H1 (cell line): ENCODE results near the gene HEATR9. TPM values are rescaled to one million over a fixed set of nuclear protein-coding genes. Genes with fewer than 3 reads are reported as not detected.

Source experiments
- CTCF ChIA-PET: fragments of 300-600 bp; sonication (Branson Sonifier 250); formaldehyde crosslinking; loops from one replicate; lab custom pipeline; 2021; ENCODE audit not compliant: partially characterized antibody; lab: Charles Lee
- POLR2A ChIA-PET: fragments of 300-600 bp; sonication (Branson Sonifier 250); formaldehyde crosslinking; loops from one replicate; lab custom pipeline; 2021; ENCODE audit warnings: inconsistent platforms; ENCODE audit not compliant: partially characterized antibody; lab: Charles Lee
- DNase-seq, 2 experiments: peaks; one replicate each; pipeline versions ENCODE4 v3.0.0 to v3.0.0-alpha.2; 2010 to 2022; ENCODE audit warnings: low spot score in 2 of 2, low read depth in 1 of 2, mixed read lengths in 1 of 2
- FAIRE-seq: peaks from 2 replicates; lab custom pipeline; 2011; peaks lifted over from hg19 to GRCh38; lab: Jason Lieb, UNC
- H2AFZ ChIP-seq: 2 replicates; pipeline ENCODE4 v1.8.1; 2012; ENCODE audit warnings: low read length, inconsistent platforms
- H2AK5ac ChIP-seq: 2 replicates; pipeline ENCODE4 v1.6.1; 2013; ENCODE audit warnings: low read depth, low read length
- H2BK120ac ChIP-seq: replicated peaks from 2 replicates; pipeline ENCODE3; 2013; ENCODE audit warnings: low read depth, low read length, inconsistent platforms
- H2BK12ac ChIP-seq: 2 replicates; pipeline ENCODE4 v1.6.1; 2013; ENCODE audit warnings: low read depth, low read length
- H2BK15ac ChIP-seq: 2 replicates; pipeline ENCODE4 v1.6.1; 2013; ENCODE audit warnings: low read length
- H2BK20ac ChIP-seq: 2 replicates; pipeline ENCODE4 v1.6.1; 2013; ENCODE audit warnings: low read length
- H2BK5ac ChIP-seq: 2 replicates; pipeline ENCODE4 v1.6.1; 2013; ENCODE audit warnings: low read depth, low read length
- H3K14ac ChIP-seq: 2 replicates; pipeline ENCODE4 v1.6.1; 2013; ENCODE audit warnings: inconsistent platforms; ENCODE audit not compliant: insufficient read length
- H3K18ac ChIP-seq: 2 replicates; pipeline ENCODE4 v1.6.1; 2013; ENCODE audit warnings: low read length; ENCODE audit errors: extremely low read depth
- H3K23ac ChIP-seq: 2 replicates; pipeline ENCODE4 v1.6.1; 2013; ENCODE audit warnings: inconsistent platforms; ENCODE audit not compliant: insufficient read length
- H3K23me2 ChIP-seq: 2 replicates; pipeline ENCODE4 v1.6.1; 2013; ENCODE audit warnings: low read depth, low read length
- H3K27ac ChIP-seq: 2 replicates; pipeline ENCODE4 v1.6.1; 2011; ENCODE audit warnings: low read depth, low read length, inconsistent platforms
- H3K27me3 ChIP-seq, 4 experiments: replicated peaks in 1 of 4; 1 replicate in 1 of 4; 2 replicates in 3 of 4; pipeline versions ENCODE4 v1.6.1 to v1.8.1; 2011 to 2013; ENCODE audit warnings: low read length in 3 of 4, mild to moderate bottlenecking in 3 of 4, inconsistent platforms in 2 of 4, mixed read lengths in 2 of 4, moderate library complexity in 1 of 4; ENCODE audit not compliant: control insufficient read depth in 3 of 4, insufficient read depth in 3 of 4; ENCODE audit errors: extremely low read depth in 1 of 4
- H3K36me3 ChIP-seq, 4 experiments: 2 replicates each; pipeline versions ENCODE4 v1.6.1 to v1.8.1; 2011 to 2013; ENCODE audit warnings: mild to moderate bottlenecking in 4 of 4, low read length in 3 of 4, moderate library complexity in 2 of 4, control low read depth in 1 of 4, inconsistent platforms in 1 of 4; ENCODE audit not compliant: insufficient read depth in 4 of 4, control insufficient read depth in 2 of 4
- H3K4ac ChIP-seq: replicated peaks from 2 replicates; pipeline ENCODE3; 2013; ENCODE audit warnings: low read length, low read depth, mixed read lengths, inconsistent platforms; ENCODE audit not compliant: insufficient read length
- H3K4me1 ChIP-seq, 4 experiments: replicated peaks in 1 of 4; 1 replicate in 1 of 4; 2 replicates in 3 of 4; pipeline versions ENCODE4 v1.6.1 to v1.8.1; 2011 to 2013; ENCODE audit warnings: low read length in 3 of 4, inconsistent platforms in 2 of 4, mixed read lengths in 1 of 4; ENCODE audit not compliant: insufficient read depth in 4 of 4, control insufficient read depth in 3 of 4
- H3K4me2 ChIP-seq, 2 experiments: 2 replicates each; pipeline versions ENCODE4 v1.6.1 to v1.8.1; 2011 to 2013; ENCODE audit warnings: low read depth in 2 of 2, low read length in 2 of 2, control low read depth in 1 of 2, inconsistent platforms in 1 of 2, mild to moderate bottlenecking in 1 of 2; ENCODE audit not compliant: insufficient read depth in 1 of 2
- H3K4me3 ChIP-seq, 4 experiments: fragments of 200-600, 300-600 bp in 1 of 4; sonication (generic), shearing (Covaris generic), sonication (Bioruptor Twin) in 1 of 4; 2 replicates each; pipeline versions ENCODE4 v1.5.1 to v1.8.1; 2011 to 2016; ENCODE audit warnings: low read length in 4 of 4, low read depth in 3 of 4, control low read depth in 2 of 4, inconsistent platforms in 2 of 4, mild to moderate bottlenecking in 2 of 4, mixed read lengths in 1 of 4, moderate library complexity in 1 of 4; ENCODE audit not compliant: insufficient read depth in 2 of 4; ENCODE audit errors: extremely low read depth in 1 of 4
- H3K56ac ChIP-seq: replicated peaks from 2 replicates; pipeline ENCODE3; 2013; ENCODE audit warnings: low read depth, mild to moderate bottlenecking, mixed read lengths, low read length, inconsistent platforms; ENCODE audit not compliant: insufficient read length
- H3K79me1 ChIP-seq: 2 replicates; pipeline ENCODE4 v1.6.1; 2013; ENCODE audit warnings: low read depth, low read length, control low read depth
- H3K79me2 ChIP-seq, 2 experiments: 2 replicates each; pipeline versions ENCODE4 v1.6.1 to v1.8.1; 2012 to 2013; ENCODE audit warnings: low read length in 2 of 2, mild to moderate bottlenecking in 2 of 2, inconsistent platforms in 1 of 2; ENCODE audit not compliant: insufficient read depth in 2 of 2, control insufficient read depth in 1 of 2
- H3K9ac ChIP-seq, 4 experiments: replicated peaks in 1 of 4; 1 replicate in 1 of 4; 2 replicates in 3 of 4; pipeline versions ENCODE4 v1.6.1 to v1.8.1; 2011 to 2013; ENCODE audit warnings: low read depth in 3 of 4, low read length in 3 of 4, control low read depth in 2 of 4, mild to moderate bottlenecking in 2 of 4, moderate library complexity in 2 of 4, inconsistent platforms in 1 of 4; ENCODE audit errors: extremely low read depth in 1 of 4
- H3K9me3 ChIP-seq, 2 experiments: 2 replicates each; pipeline versions ENCODE4 v1.6.1 to v1.8.1; 2012 to 2013; ENCODE audit warnings: mild to moderate bottlenecking in 2 of 2, moderate library complexity in 2 of 2, control low read depth in 1 of 2, inconsistent platforms in 1 of 2, low read depth in 1 of 2, low read length in 1 of 2, mixed read lengths in 1 of 2; ENCODE audit not compliant: insufficient read depth in 2 of 2
- H4K20me1 ChIP-seq, 2 experiments: replicated peaks in 1 of 2; 2 replicates each; pipeline versions ENCODE3 to v1.8.1; 2011 to 2013; ENCODE audit warnings: inconsistent platforms in 2 of 2, low read length in 2 of 2, mild to moderate bottlenecking in 1 of 2; ENCODE audit not compliant: insufficient read depth in 2 of 2, control insufficient read depth in 1 of 2
- H4K5ac ChIP-seq: 2 replicates; pipeline ENCODE4 v1.6.1; 2013; ENCODE audit warnings: low read length, low read depth, mixed read lengths, inconsistent platforms; ENCODE audit not compliant: insufficient read length
- H4K8ac ChIP-seq: 2 replicates; pipeline ENCODE4 v1.8.0; 2013; ENCODE audit warnings: mild to moderate bottlenecking, moderate library complexity, low read length, inconsistent platforms; ENCODE audit not compliant: insufficient read depth; ENCODE audit errors: extremely low read depth
- H4K91ac ChIP-seq: replicated peaks from 2 replicates; pipeline ENCODE3; 2013; ENCODE audit warnings: low read length, mixed read lengths, inconsistent platforms; ENCODE audit not compliant: insufficient read length
- CBX5 ChIP-seq: fragments of 300-800, 300-1000 bp; sonication (generic); IDR thresholded peaks from 2 replicates; pipeline ENCODE4 v1.7.1; 2016; ENCODE audit warnings: antibody characterized with exemption, low read length, low read depth
- HDAC2 ChIP-seq, 2 experiments: fragments of 300-600 bp in 1 of 2; sonication (generic) in 1 of 2; IDR thresholded peaks; 2 replicates each; pipeline ENCODE4 v1.6.1; 2011 to 2012; ENCODE audit warnings: low read depth in 2 of 2, low read length in 2 of 2, mild to moderate bottlenecking in 2 of 2, moderate library complexity in 2 of 2, borderline replicate concordance in 1 of 2, inconsistent platforms in 1 of 2
- RAD21 ChIP-seq, 2 experiments: IDR thresholded peaks in 1 of 2; conservative IDR thresholded peaks in 1 of 2; 2 replicates each; pipeline ENCODE4 v1.6.1; 2011; ENCODE audit warnings: low read depth in 2 of 2, low read length in 2 of 2, improper control_type of control experiment in 1 of 2, inconsistent platforms in 1 of 2, mild to moderate bottlenecking in 1 of 2, moderate library complexity in 1 of 2
- SP2 ChIP-seq: IDR thresholded peaks from 2 replicates; pipeline ENCODE4 v1.6.1; 2012; ENCODE audit warnings: mild to moderate bottlenecking, low read length, inconsistent platforms
- SP4 ChIP-seq: IDR thresholded peaks from 2 replicates; pipeline ENCODE4 v1.6.1; 2012; ENCODE audit warnings: low read length, inconsistent platforms
- TAF1 ChIP-seq: IDR thresholded peaks from 2 replicates; pipeline ENCODE4 v1.6.1; 2011; ENCODE audit warnings: mild to moderate bottlenecking, low read depth, low read length
- TAF7 ChIP-seq: optimal IDR thresholded peaks from 2 replicates; pipeline ENCODE3; 2011; ENCODE audit warnings: low read depth, mild to moderate bottlenecking, inconsistent platforms, low read length, moderate library complexity, borderline replicate concordance
- WGBS, 2 experiments: shearing (Covaris generic) in 1 of 2; methylation state at CpG; one replicate each; pipeline versions ENCODE4 v1.1.6 to v1.1.7; 2013 to 2015; ENCODE audit warnings: low lambda C conversion rate in 2 of 2, mixed read lengths in 2 of 2, inconsistent platforms in 1 of 2, low coverage in 1 of 2, missing lambda C conversion rate in 1 of 2; ENCODE audit not compliant: insufficient replicate concordance in 2 of 2, insufficient coverage in 1 of 2, insufficient read length in 1 of 2; ENCODE audit errors: extremely low coverage in 1 of 2, missing lambda C conversion rate in 1 of 2; 5-methylcytosine and 5-hydroxymethylcytosine counted together
- polyA plus RNA-seq, 7 experiments: library from polyadenylated mRNA; depleted of rRNA in 3 of 7; stranded (reverse) in 5 of 7; unstranded in 2 of 7; fragments of >200 nt in 5 of 7; fragments of 200-250 nt in 2 of 7; gene quantifications; 1 replicate in 5 of 7; 2 replicates in 1 of 7; 4 replicates in 1 of 7; pipeline versions ENCODE4 v1.2.1 to v1.2.3, GENCODE V29; 2011 to 2013; ENCODE audit warnings: missing spikeins in 2 of 7, mixed read lengths in 2 of 7
- total RNA-seq: library from RNA; stranded (reverse); fragmentation: NEBNext Ultra II Directional; extraction: Animal tissue kit (Norgen Biotek cat#: 25700); gene quantifications from 2 replicates; pipeline ENCODE4 v1.2.1, GENCODE V29; 2021
- TF ChIP-seq, protein P1 (sequence below): IDR thresholded peaks from 2 replicates; pipeline ENCODE4 v1.6.1; 2012; ENCODE audit warnings: inconsistent platforms

HEATR9 gene
- total and polyA plus RNA-seq, 2 of the 8 experiments (the other 6 are each of a cell fraction or from before 2014, with no cell fraction given) = not detected

DNA sequence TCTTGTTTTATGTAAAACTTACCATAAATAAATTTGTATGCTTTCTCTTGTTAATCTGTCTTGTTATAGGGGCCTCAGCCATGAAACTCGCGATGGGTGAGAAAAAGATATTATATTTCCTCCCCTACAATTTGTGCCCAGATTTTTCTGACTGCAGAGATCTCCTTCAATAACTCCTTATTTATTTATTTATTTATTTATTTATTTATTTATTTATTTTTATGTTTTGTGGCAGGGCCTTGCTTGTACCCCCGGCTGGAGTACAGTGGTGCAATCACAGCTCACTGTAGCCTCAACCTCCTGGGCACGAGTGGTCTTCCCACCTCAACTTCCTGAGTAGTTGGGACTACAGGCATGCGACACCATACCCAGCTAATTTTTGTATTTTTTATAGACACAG, 34.8 kb upstream of the HEATR9 start:
- Histone ChIP-seq H3K23ac (no peak overlapping the region), H4K91ac (no peak overlapping the region), H2BK120ac (no peak overlapping the region), H3K14ac (no peak overlapping the region), H2BK5ac (no peak overlapping the region), H2AFZ (no peak overlapping the region), H3K27ac (no peak overlapping the region), H2AK5ac (no peak overlapping the region), H3K79me2 (no peaks in the 10 kb centered on the region), H4K20me1 (peaks cover 0 to 2% of the 10 kb centered on the region in 2 experiments), H2BK15ac (no peak overlapping the region), H3K36me3 (no peaks in the 10 kb centered on the region), H2BK12ac (no peak overlapping the region), H3K4me2 (no peak overlapping the region), H4K5ac (no peak overlapping the region), H3K4me3 (no peak overlapping the region), H3K9ac (no peak overlapping the region), H3K18ac (no peak overlapping the region), H3K4me1 (no peaks in the 10 kb centered on the region), H3K56ac (no peak overlapping the region), H3K9me3 (no peaks in the 10 kb centered on the region), H2BK20ac (no peak overlapping the region), H3K79me1 (no peaks in the 10 kb centered on the region), H4K8ac (no peak overlapping the region), H3K27me3 (no peaks in the 10 kb centered on the region)
- 92% methylated on average over 5 of the region's 5 CpGs; no CpG with 5 or more reads in 1 of the 2 experiments for WGBS, 2 experiments
- CTCF ChIA-PET = interaction anchor here (0.6 to 1.1 kb wide), 3 partner anchors 18 to 156 kb away, joined by 3 read pairs; no protein-coding TSS in a partner anchor
- FAIRE-seq (no peak), DNase-seq (no peak)
- POLR2A ChIA-PET = no interaction called here
- TF ChIP-seq CBX5 = no peak
- TF ChIP-seq, protein P1, sequence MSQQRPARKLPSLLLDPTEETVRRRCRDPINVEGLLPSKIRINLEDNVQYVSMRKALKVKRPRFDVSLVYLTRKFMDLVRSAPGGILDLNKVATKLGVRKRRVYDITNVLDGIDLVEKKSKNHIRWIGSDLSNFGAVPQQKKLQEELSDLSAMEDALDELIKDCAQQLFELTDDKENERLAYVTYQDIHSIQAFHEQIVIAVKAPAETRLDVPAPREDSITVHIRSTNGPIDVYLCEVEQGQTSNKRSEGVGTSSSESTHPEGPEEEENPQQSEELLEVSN = no peak
- no peak for TF ChIP-seq SP2
- TF ChIP-seq RAD21 (IDR thresholded peaks at IDR 0.05 in 1 of 2, conservative IDR thresholded peaks at IDR 0.05 in 1 of 2; ENCODE audit: low read depth in 2 of 2, low read length in 2 of 2) = no peak
- TF ChIP-seq TAF7 = no peak
- TF ChIP-seq HDAC2 (IDR thresholded peaks at IDR 0.05; ENCODE audit: borderline replicate concordance in 1 of 2, low read depth in 2 of 2, low read length in 2 of 2) = no peak
- TF ChIP-seq TAF1 = no peak
- TF ChIP-seq SP4 = no peak
- TF ChIP-seq, all 59 proteins: peak for 0
- Histone ChIP-seq H3K4ac (no peak overlapping the region), H3K23me2 (no peaks in the 10 kb centered on the region; the same call in 1 of the 2 replicates)
